ENCODE measurements around the gene VRK1. TPM values are rescaled to one million over a fixed set of nuclear protein-coding genes. Genes with fewer than 3 reads are reported as not detected.
A peak's percentile ranks its signal among the peaks of the same experiment; 100 is the strongest.

Gene VRK1
- total and polyA plus RNA-seq, 7 experiments from 2014 or later: 28.5 to 52.2 (median 40.7) TPM

DNA sequence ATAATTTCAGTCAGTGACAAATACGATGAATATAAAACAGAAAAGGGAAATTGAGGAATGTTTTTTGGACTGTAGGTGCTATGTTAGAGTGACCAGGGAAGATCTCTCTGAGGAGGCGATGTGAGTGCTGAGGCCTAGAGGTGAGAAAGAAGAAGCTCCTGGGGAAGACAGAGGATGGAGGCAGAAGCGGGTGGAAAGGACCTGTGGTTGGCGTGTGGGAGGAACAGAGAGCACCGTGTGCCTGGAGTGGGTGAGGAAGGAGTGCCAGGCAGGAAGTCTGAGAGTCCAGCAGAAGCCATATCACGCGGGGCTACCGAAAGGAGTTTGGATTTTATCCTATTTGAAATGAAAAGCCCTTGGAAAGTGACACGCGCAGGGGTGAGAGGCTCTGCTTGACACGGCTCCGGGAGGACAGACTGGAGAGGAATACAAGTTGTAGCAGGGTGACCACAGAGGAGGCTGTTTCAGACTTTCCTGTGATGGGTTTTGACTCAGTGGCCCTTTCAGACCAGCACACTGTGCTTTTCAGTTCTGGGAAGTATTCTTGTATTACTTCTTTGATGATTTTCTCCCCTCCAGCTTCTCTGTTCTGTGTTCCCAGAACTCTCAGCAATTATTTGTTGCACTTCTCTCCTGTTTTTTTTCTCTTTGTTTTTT lies 96.9 kb downstream of the VRK1 start:
- H3K27ac Mint-ChIP-seq: peak overlapping the region in 1 of 9 donors; percentile 26
- H3K36me3 Mint-ChIP-seq: peaks cover 0 to 29% (median 8%) of the 10 kb centered on the region in 5 donors
- no peak overlapping the region for H3K27ac ChIP-seq (ENCODE audit: low read depth, low read length)
- H3K9me3 Mint-ChIP-seq: no peaks in the 10 kb centered on the region
- CTCF ChIA-PET: interaction anchor here (0.6 kb wide), 1 partner anchor 199 kb away, joined by 3 read pairs; no protein-coding TSS in a partner anchor
- ATAC-seq: no peak
- intact Hi-C loops (cut with micrococcal nuclease): no loop called here
- no peaks in the 10 kb centered on the region for H3K27me3 Mint-ChIP-seq
- H3K4me3 ChIP-seq (ENCODE audit: low read length): no peak overlapping the region
- no peaks in the 10 kb centered on the region for H3K9me3 ChIP-seq (ENCODE audit: control insufficient read depth in 2 of 3, low read length in 3 of 3)
- peaks cover 5 to 14% (median 10%) of the 10 kb centered on the region in 7 donors for H3K4me1 Mint-ChIP-seq
- H3K4me1 ChIP-seq (ENCODE audit: control insufficient read depth in 2 of 2, insufficient read depth in 2 of 2, low read length in 2 of 2): no peaks in the 10 kb centered on the region
- DNase-seq: no peak
- POLR2A ChIA-PET: no interaction called here
- no peak overlapping the region for H3K4me3 Mint-ChIP-seq
- H3K27me3 ChIP-seq (ENCODE audit: control insufficient read depth in 2 of 2, insufficient read depth in 2 of 2, low read length in 2 of 2): no peaks in the 10 kb centered on the region
- H3K36me3 ChIP-seq (ENCODE audit: control insufficient read depth in 2 of 3, insufficient read depth in 3 of 3, low read length in 3 of 3): no peaks in the 10 kb centered on the region

GRCh38 chr14:96894966-96895365 lies 97.8 kb downstream of the VRK1 start:
- no peak for DNase-seq
- Mint-ChIP-seq H3K4me1 (peaks cover 5 to 14% (median 10%) of the 10 kb centered on the region in 7 donors), H3K27ac (no peak overlapping the region), H3K9me3 (no peaks in the 10 kb centered on the region), H3K4me3 (no peak overlapping the region), H3K27me3 (no peaks in the 10 kb centered on the region), H3K36me3 (peaks cover 0 to 32% (median 8%) of the 10 kb centered on the region in 5 donors)
- intact Hi-C loops (cut with micrococcal nuclease): no loop called here
- no peaks in the 10 kb centered on the region for H3K4me1 ChIP-seq (ENCODE audit: control insufficient read depth in 2 of 2, insufficient read depth in 2 of 2, low read length in 2 of 2)
- POLR2A ChIA-PET: no interaction called here
- CTCF ChIA-PET: no interaction called here
- H3K9me3 ChIP-seq (ENCODE audit: control insufficient read depth in 2 of 3, low read length in 3 of 3): no peaks in the 10 kb centered on the region
- H3K36me3 ChIP-seq (ENCODE audit: control insufficient read depth in 2 of 3, insufficient read depth in 3 of 3, low read length in 3 of 3): no peaks in the 10 kb centered on the region
- no peak overlapping the region for H3K4me3 ChIP-seq (ENCODE audit: low read length)
- ATAC-seq: no peak
- H3K27ac ChIP-seq (ENCODE audit: low read depth, low read length): no peak overlapping the region
- no peaks in the 10 kb centered on the region for H3K27me3 ChIP-seq (ENCODE audit: control insufficient read depth in 2 of 2, insufficient read depth in 2 of 2, low read length in 2 of 2)

- Mint-ChIP-seq H3K9me3 (no peaks in the 10 kb centered on the region), H3K27ac (no peak overlapping the region)
- CTCF ChIA-PET: no interaction called here
These were observed 98.6 kb downstream of the VRK1 start for GRCh38 chr14:96895658-96896271.

GRCh38 chr14:96897184-96897583 lies 100.0 kb downstream of the VRK1 start:
- H3K9me3 ChIP-seq (ENCODE audit: control insufficient read depth in 2 of 3, low read length in 3 of 3): no peaks in the 10 kb centered on the region
- H3K4me3 ChIP-seq (ENCODE audit: low read length): no peak overlapping the region
- H3K36me3 ChIP-seq (ENCODE audit: control insufficient read depth in 2 of 3, insufficient read depth in 3 of 3, low read length in 3 of 3): no peaks in the 10 kb centered on the region
- Mint-ChIP-seq H3K27me3 (no peaks in the 10 kb centered on the region), H3K27ac (no peak overlapping the region), H3K4me1 (peaks cover 2 to 19% (median 6%) of the 10 kb centered on the region in 7 donors), H3K36me3 (peaks cover 0 to 37% (median 6%) of the 10 kb centered on the region in 5 donors), H3K9me3 (no peaks in the 10 kb centered on the region), H3K4me3 (no peak overlapping the region)
- POLR2A ChIA-PET: no interaction called here
- CTCF ChIA-PET: no interaction called here
- DNase-seq: no peak
- intact Hi-C loops (cut with micrococcal nuclease): no loop called here
- H3K27me3 ChIP-seq (ENCODE audit: control insufficient read depth in 2 of 2, insufficient read depth in 2 of 2, low read length in 2 of 2): no peaks in the 10 kb centered on the region
- H3K4me1 ChIP-seq (ENCODE audit: control insufficient read depth in 2 of 2, insufficient read depth in 2 of 2, low read length in 2 of 2): no peaks in the 10 kb centered on the region
- H3K27ac ChIP-seq (ENCODE audit: low read depth, low read length): no peak overlapping the region
- no peak for ATAC-seq

More at GRCh38 chr14:96895658-96896271, 98.6 kb downstream of the VRK1 start:
- H3K27me3 ChIP-seq (ENCODE audit: control insufficient read depth in 2 of 2, insufficient read depth in 2 of 2, low read length in 2 of 2): no peaks in the 10 kb centered on the region
- Mint-ChIP-seq H3K4me1 (peaks cover 2 to 12% (median 7%) of the 10 kb centered on the region in 7 donors), H3K27me3 (no peaks in the 10 kb centered on the region), H3K4me3 (no peak overlapping the region), H3K36me3 (peaks cover 0 to 34% (median 8%) of the 10 kb centered on the region in 5 donors)
- H3K4me3 ChIP-seq (ENCODE audit: low read length): no peak overlapping the region
- no peak overlapping the region for H3K27ac ChIP-seq (ENCODE audit: low read depth, low read length)
- no peaks in the 10 kb centered on the region for H3K4me1 ChIP-seq (ENCODE audit: control insufficient read depth in 2 of 2, insufficient read depth in 2 of 2, low read length in 2 of 2)
- POLR2A ChIA-PET: no interaction called here
- intact Hi-C loops (cut with micrococcal nuclease): no loop called here
- DNase-seq: no peak
- no peaks in the 10 kb centered on the region for H3K36me3 ChIP-seq (ENCODE audit: control insufficient read depth in 2 of 3, insufficient read depth in 3 of 3, low read length in 3 of 3)
- ATAC-seq: no peak
- no peaks in the 10 kb centered on the region for H3K9me3 ChIP-seq (ENCODE audit: control insufficient read depth in 2 of 3, low read length in 3 of 3)

DNA sequence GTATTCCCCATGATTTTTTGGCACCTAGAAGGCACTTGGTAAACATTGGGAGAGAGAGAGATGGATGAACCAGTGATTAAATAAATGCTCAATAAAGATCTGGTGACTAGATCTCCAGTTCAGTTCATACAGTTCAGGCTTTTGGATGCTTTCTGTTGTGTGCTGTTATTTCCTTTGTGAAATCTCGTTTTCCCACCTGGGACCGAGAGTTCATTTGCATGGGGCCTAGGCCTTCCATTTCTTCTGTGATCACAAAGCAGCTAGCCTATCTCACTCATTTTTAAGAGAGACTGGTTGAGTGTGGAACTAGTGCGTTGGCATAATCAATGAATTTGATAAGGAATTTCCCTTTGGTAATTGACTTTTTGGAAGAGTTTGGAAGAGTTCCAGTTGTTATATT lies 104.0 kb downstream of the VRK1 start:
- ChIA-PET CTCF (no interaction called here), POLR2A (no interaction called here)
- no peaks in the 10 kb centered on the region for H3K36me3 ChIP-seq (ENCODE audit: control insufficient read depth in 2 of 3, insufficient read depth in 3 of 3, low read length in 3 of 3)
- no peak overlapping the region for H3K4me3 ChIP-seq (ENCODE audit: low read length)
- ATAC-seq (no peak), DNase-seq (no peak)
- Mint-ChIP-seq H3K4me3 (no peak overlapping the region), H3K9me3 (no peaks in the 10 kb centered on the region), H3K4me1 (peaks cover 0 to 24% (median 5%) of the 10 kb centered on the region in 7 donors), H3K36me3 (peaks cover 0 to 32% (median 6%) of the 10 kb centered on the region in 5 donors), H3K27ac (no peak overlapping the region), H3K27me3 (no peaks in the 10 kb centered on the region)
- intact Hi-C loops (cut with micrococcal nuclease): no loop called here
- H3K27ac ChIP-seq (ENCODE audit: low read depth, low read length): no peak overlapping the region
- no peaks in the 10 kb centered on the region for H3K9me3 ChIP-seq (ENCODE audit: control insufficient read depth in 2 of 3, low read length in 3 of 3)
- H3K27me3 ChIP-seq (ENCODE audit: control insufficient read depth in 2 of 2, insufficient read depth in 2 of 2, low read length in 2 of 2): no peaks in the 10 kb centered on the region
- H3K4me1 ChIP-seq (ENCODE audit: control insufficient read depth in 2 of 2, insufficient read depth in 2 of 2, low read length in 2 of 2): no peaks in the 10 kb centered on the region

DNA sequence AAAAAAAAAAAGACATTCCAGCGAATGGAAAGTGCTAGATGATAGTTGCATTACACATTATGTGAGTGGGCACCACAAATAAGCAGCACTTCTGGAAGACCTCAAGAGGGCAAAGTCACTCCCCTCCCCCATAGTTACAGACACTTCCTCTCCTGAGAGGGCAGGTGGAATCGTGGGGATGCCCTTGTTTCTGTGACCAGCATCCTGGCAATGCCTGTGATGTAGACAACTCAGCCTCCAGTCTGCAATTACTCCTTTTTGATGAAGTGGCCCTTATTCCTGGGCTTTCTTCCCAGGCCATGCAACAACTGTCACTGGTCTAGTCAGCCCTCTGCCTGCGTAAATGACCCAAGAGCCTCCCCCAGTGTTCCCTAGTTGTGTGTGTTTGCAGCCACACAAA lies 104.8 kb downstream of the VRK1 start:
- Histone ChIP-seq H3K27me3 (ENCODE audit: control insufficient read depth in 2 of 2, insufficient read depth in 2 of 2, low read length in 2 of 2) (no peaks in the 10 kb centered on the region), H3K4me1 (ENCODE audit: control insufficient read depth in 2 of 2, insufficient read depth in 2 of 2, low read length in 2 of 2) (no peaks in the 10 kb centered on the region), H3K27ac (ENCODE audit: low read depth, low read length) (no peak overlapping the region), H3K9me3 (ENCODE audit: control insufficient read depth in 2 of 3, low read length in 3 of 3) (no peaks in the 10 kb centered on the region), H3K36me3 (ENCODE audit: control insufficient read depth in 2 of 3, insufficient read depth in 3 of 3, low read length in 3 of 3) (no peaks in the 10 kb centered on the region), H3K4me3 (ENCODE audit: low read length) (no peak overlapping the region)
- no peak overlapping the region for H3K4me3 Mint-ChIP-seq
- ChIA-PET CTCF (no interaction called here), POLR2A (no interaction called here)
- no peak for ATAC-seq
- H3K9me3 Mint-ChIP-seq: peaks cover 0 to 5% (median 0%) of the 10 kb centered on the region in 11 donors
- H3K4me1 Mint-ChIP-seq: peaks cover 0 to 24% (median 5%) of the 10 kb centered on the region in 7 donors
- H3K36me3 Mint-ChIP-seq: peaks cover 0 to 37% (median 6%) of the 10 kb centered on the region in 5 donors
- DNase-seq: no peak
- no peak overlapping the region for H3K27ac Mint-ChIP-seq
- intact Hi-C loops (cut with micrococcal nuclease): no loop called here
- no peaks in the 10 kb centered on the region for H3K27me3 Mint-ChIP-seq

Data from naive thymus-derived CD4-positive, alpha-beta T cell (primary cell).